NCI-H2107 (cell line): Measurements from ENCODE around the gene SLC43A2.

Experiments
- DNase-seq: peaks from one replicate; lab custom pipeline; 2025; lab: John Stamatoyannopoulos, UW

Gene SLC43A2

GRCh38 chr17:1562176-1562643, 66.4 kb downstream of the SLC43A2 start:
- DNase-seq = no peak

- DNase-seq = no peak
These were observed 67.0 kb downstream of the SLC43A2 start for GRCh38 chr17:1561420-1562175.

- no peak for DNase-seq
These were observed 67.7 kb downstream of the SLC43A2 start for GRCh38 chr17:1560858-1561355.

GRCh38 chr17:1560101-1560857, 68.4 kb downstream of the SLC43A2 start:
- DNase-seq = no peak

GRCh38 chr17:1559047-1560043, 69.3 kb downstream of the SLC43A2 start:
- DNase-seq = no peak

GRCh38 chr17:1558401-1558800, 70.2 kb downstream of the SLC43A2 start:
- DNase-seq = no peak

- no peak for DNase-seq
These were observed 71.1 kb downstream of the SLC43A2 start for GRCh38 chr17:1557355-1558095.

- DNase-seq = no peak
These were observed 72.8 kb downstream of the SLC43A2 start for GRCh38 chr17:1555651-1556471.

GRCh38 chr17:1554751-1555540, 73.7 kb downstream of the SLC43A2 start:
- DNase-seq = no peak

GRCh38 chr17:1553354-1554266, 75.0 kb downstream of the SLC43A2 start:
- no peak for DNase-seq

GRCh38 chr17:1552932-1553331, 75.7 kb downstream of the SLC43A2 start:
- DNase-seq = no peak

- no peak for DNase-seq
These were observed 76.9 kb downstream of the SLC43A2 start for GRCh38 chr17:1551741-1552140.

GRCh38 chr17:1548032-1548431, 80.6 kb downstream of the SLC43A2 start:
- DNase-seq = no peak

GRCh38 chr17:1546292-1546922, 82.2 kb downstream of the SLC43A2 start:
- DNase-seq = no peak

GRCh38 chr17:1545618-1546017, 83.0 kb downstream of the SLC43A2 start:
- no peak for DNase-seq

GRCh38 chr17:1542316-1542715, 86.3 kb downstream of the SLC43A2 start:
- no peak for DNase-seq

- DNase-seq = no peak
These were observed 87.2 kb downstream of the SLC43A2 start for GRCh38 chr17:1541367-1541904.

- no peak for DNase-seq
These were observed 88.8 kb downstream of the SLC43A2 start for GRCh38 chr17:1539811-1540210.
